Measurements from ENCODE around the gene EMILIN3. TPM values are rescaled to one million over a fixed set of nuclear protein-coding genes. Genes with fewer than 3 reads are reported as not detected.

Gene EMILIN3
- total and polyA plus RNA-seq, 2 donors = 0.37 to 1.5 TPM

GRCh38 chr20:41334443-41335421 lies 31.9 kb downstream of the EMILIN3 start:
- Histone ChIP-seq H3K4me3 (ENCODE audit: low read length in 2 of 2) (no peak overlapping the region), H3K4me1 (ENCODE audit: control insufficient read depth in 2 of 2, insufficient read depth in 2 of 2, low read length in 2 of 2) (peaks cover 2 to 4% of the 10 kb centered on the region in 2 donors), H3K27me3 (ENCODE audit: control insufficient read depth in 2 of 2, insufficient read depth in 1 of 2, low read length in 1 of 2) (peaks cover 0 to 32% of the 10 kb centered on the region in 2 donors), H3K36me3 (ENCODE audit: control insufficient read depth in 2 of 2, insufficient read depth in 2 of 2, low read length in 1 of 2) (no peaks in the 10 kb centered on the region), H3K27ac (ENCODE audit: low read depth in 1 of 2, low read length in 1 of 2) (no peak overlapping the region), H3K9me3 (ENCODE audit: control insufficient read depth in 2 of 2, insufficient read depth in 1 of 2, low read length in 1 of 2) (no peaks in the 10 kb centered on the region)
- WGBS = 95% methylated on average over 15 of the region's 15 CpGs
- DNase-seq (ENCODE audit: low read depth in 6 of 9, low spot score in 9 of 9) = no peak

GRCh38 chr20:41334036-41334435 lies 32.6 kb downstream of the EMILIN3 start:
- peaks cover 4 to 11% of the 10 kb centered on the region in 2 donors for H3K4me1 ChIP-seq (ENCODE audit: control insufficient read depth in 2 of 2, insufficient read depth in 2 of 2, low read length in 2 of 2)
- no peak overlapping the region for H3K27ac ChIP-seq (ENCODE audit: low read depth in 1 of 2, low read length in 1 of 2)
- H3K9me3 ChIP-seq (ENCODE audit: control insufficient read depth in 2 of 2, insufficient read depth in 1 of 2, low read length in 1 of 2) = no peaks in the 10 kb centered on the region
- 97% methylated on average over 2 of the region's 2 CpGs for WGBS
- no peak overlapping the region for H3K4me3 ChIP-seq (ENCODE audit: low read length in 2 of 2)
- no peak for DNase-seq (ENCODE audit: low read depth in 6 of 9, low spot score in 9 of 9)
- H3K36me3 ChIP-seq (ENCODE audit: control insufficient read depth in 2 of 2, insufficient read depth in 2 of 2, low read length in 1 of 2) = no peaks in the 10 kb centered on the region
- peaks cover 0 to 26% of the 10 kb centered on the region in 2 donors for H3K27me3 ChIP-seq (ENCODE audit: control insufficient read depth in 2 of 2, insufficient read depth in 1 of 2, low read length in 1 of 2)

GRCh38 chr20:41331731-41332130 lies 34.9 kb downstream of the EMILIN3 start:
- H3K36me3 ChIP-seq (ENCODE audit: control insufficient read depth in 2 of 2, insufficient read depth in 2 of 2, low read length in 1 of 2) = no peaks in the 10 kb centered on the region
- H3K27me3 ChIP-seq (ENCODE audit: control insufficient read depth in 2 of 2, insufficient read depth in 1 of 2, low read length in 1 of 2) = peaks cover 0 to 17% of the 10 kb centered on the region in 2 donors
- DNase-seq (ENCODE audit: low read depth in 6 of 9, low spot score in 9 of 9) = no peak
- H3K9me3 ChIP-seq (ENCODE audit: control insufficient read depth in 2 of 2, insufficient read depth in 1 of 2, low read length in 1 of 2) = no peaks in the 10 kb centered on the region
- H3K4me1 ChIP-seq (ENCODE audit: control insufficient read depth in 2 of 2, insufficient read depth in 2 of 2, low read length in 2 of 2) = peaks cover 4 to 11% of the 10 kb centered on the region in 2 donors
- H3K27ac ChIP-seq (ENCODE audit: low read depth in 1 of 2, low read length in 1 of 2) = no peak overlapping the region
- WGBS = 96% methylated on average over 4 of the region's 4 CpGs
- no peak overlapping the region for H3K4me3 ChIP-seq (ENCODE audit: low read length in 2 of 2)

GRCh38 chr20:41330941-41331340 lies 35.7 kb downstream of the EMILIN3 start:
- Histone ChIP-seq H3K27me3 (ENCODE audit: control insufficient read depth in 2 of 2, insufficient read depth in 1 of 2, low read length in 1 of 2) (peaks cover 0 to 14% of the 10 kb centered on the region in 2 donors), H3K4me1 (ENCODE audit: control insufficient read depth in 2 of 2, insufficient read depth in 2 of 2, low read length in 2 of 2) (peaks cover 4 to 11% of the 10 kb centered on the region in 2 donors), H3K9me3 (ENCODE audit: control insufficient read depth in 2 of 2, insufficient read depth in 1 of 2, low read length in 1 of 2) (no peaks in the 10 kb centered on the region), H3K4me3 (ENCODE audit: low read length in 2 of 2) (no peak overlapping the region), H3K36me3 (ENCODE audit: control insufficient read depth in 2 of 2, insufficient read depth in 2 of 2, low read length in 1 of 2) (no peaks in the 10 kb centered on the region), H3K27ac (ENCODE audit: low read depth in 1 of 2, low read length in 1 of 2) (no peak overlapping the region)
- whole genome bisulfite sequencing = 97% methylated on average over 1 of the region's 1 CpG
- DNase-seq (ENCODE audit: low read depth in 6 of 9, low spot score in 9 of 9) = no peak

GRCh38 chr20:41330343-41330720 lies 36.3 kb downstream of the EMILIN3 start:
- Histone ChIP-seq H3K36me3 (ENCODE audit: control insufficient read depth in 2 of 2, insufficient read depth in 2 of 2, low read length in 1 of 2) (no peaks in the 10 kb centered on the region), H3K4me1 (ENCODE audit: control insufficient read depth in 2 of 2, insufficient read depth in 2 of 2, low read length in 2 of 2) (peaks cover 4 to 11% of the 10 kb centered on the region in 2 donors), H3K27ac (ENCODE audit: low read depth in 1 of 2, low read length in 1 of 2) (no peak overlapping the region), H3K4me3 (ENCODE audit: low read length in 2 of 2) (no peak overlapping the region), H3K9me3 (ENCODE audit: control insufficient read depth in 2 of 2, insufficient read depth in 1 of 2, low read length in 1 of 2) (no peaks in the 10 kb centered on the region), H3K27me3 (ENCODE audit: control insufficient read depth in 2 of 2, insufficient read depth in 1 of 2, low read length in 1 of 2) (peaks cover 0 to 8% of the 10 kb centered on the region in 2 donors)
- WGBS = 95% methylated on average over 5 of the region's 5 CpGs
- no peak for DNase-seq (ENCODE audit: low read depth in 6 of 9, low spot score in 9 of 9)

- Histone ChIP-seq H3K9me3 (ENCODE audit: control insufficient read depth in 2 of 2, insufficient read depth in 1 of 2, low read length in 1 of 2) (no peaks in the 10 kb centered on the region), H3K36me3 (ENCODE audit: control insufficient read depth in 2 of 2, insufficient read depth in 2 of 2, low read length in 1 of 2) (no peaks in the 10 kb centered on the region), H3K4me3 (ENCODE audit: low read length in 2 of 2) (no peak overlapping the region), H3K27me3 (ENCODE audit: control insufficient read depth in 2 of 2, insufficient read depth in 1 of 2, low read length in 1 of 2) (peaks cover 0 to 2% of the 10 kb centered on the region in 2 donors), H3K4me1 (ENCODE audit: control insufficient read depth in 2 of 2, insufficient read depth in 2 of 2, low read length in 2 of 2) (peaks cover 4 to 11% of the 10 kb centered on the region in 2 donors), H3K27ac (ENCODE audit: low read depth in 1 of 2, low read length in 1 of 2) (peak overlapping the region in 1 of 2 donors; percentile 32)
- WGBS = 27% methylated on average over 14 of the region's 14 CpGs
- peak in 5 of 9 donors; percentile 42 to 71 (median 44) for DNase-seq (ENCODE audit: low read depth in 6 of 9, low spot score in 9 of 9)
Measured at GRCh38 chr20:41329435-41330342, 36.9 kb downstream of the EMILIN3 start.

- no peaks in the 10 kb centered on the region for H3K9me3 ChIP-seq (ENCODE audit: control insufficient read depth in 2 of 2, insufficient read depth in 1 of 2, low read length in 1 of 2)
- 95% methylated on average over 5 of the region's 5 CpGs for WGBS
- H3K4me1 ChIP-seq (ENCODE audit: control insufficient read depth in 2 of 2, insufficient read depth in 2 of 2, low read length in 2 of 2) = peaks cover 4 to 11% of the 10 kb centered on the region in 2 donors
- no peaks in the 10 kb centered on the region for H3K27me3 ChIP-seq (ENCODE audit: control insufficient read depth in 2 of 2, insufficient read depth in 1 of 2, low read length in 1 of 2)
- no peak overlapping the region for H3K4me3 ChIP-seq (ENCODE audit: low read length in 2 of 2)
- no peak for DNase-seq (ENCODE audit: low read depth in 6 of 9, low spot score in 9 of 9)
- H3K27ac ChIP-seq (ENCODE audit: low read depth in 1 of 2, low read length in 1 of 2) = no peak overlapping the region
- no peaks in the 10 kb centered on the region for H3K36me3 ChIP-seq (ENCODE audit: control insufficient read depth in 2 of 2, insufficient read depth in 2 of 2, low read length in 1 of 2)
Measured at GRCh38 chr20:41327178-41327577, 39.4 kb downstream of the EMILIN3 start.

- 100% methylated on average over 1 of the region's 1 CpG for whole genome bisulfite sequencing
- H3K27ac ChIP-seq (ENCODE audit: low read depth in 1 of 2, low read length in 1 of 2) = no peak overlapping the region
- peaks cover 4 to 12% of the 10 kb centered on the region in 2 donors for H3K4me1 ChIP-seq (ENCODE audit: control insufficient read depth in 2 of 2, insufficient read depth in 2 of 2, low read length in 2 of 2)
Measured at GRCh38 chr20:41320976-41321375, 45.6 kb downstream of the EMILIN3 start.

More at GRCh38 chr20:41320976-41321375, 45.6 kb downstream of the EMILIN3 start:
- no peaks in the 10 kb centered on the region for H3K27me3 ChIP-seq (ENCODE audit: control insufficient read depth in 2 of 2, insufficient read depth in 1 of 2, low read length in 1 of 2)
- no peaks in the 10 kb centered on the region for H3K9me3 ChIP-seq (ENCODE audit: control insufficient read depth in 2 of 2, insufficient read depth in 1 of 2, low read length in 1 of 2)
- H3K4me3 ChIP-seq (ENCODE audit: low read length in 2 of 2) = no peak overlapping the region
- no peak for DNase-seq (ENCODE audit: low read depth in 6 of 9, low spot score in 9 of 9)
- H3K36me3 ChIP-seq (ENCODE audit: control insufficient read depth in 2 of 2, insufficient read depth in 2 of 2, low read length in 1 of 2) = no peaks in the 10 kb centered on the region

Measured in thymus (tissue), 11 donors.